PC-3 (cell line): Measurements from ENCODE around the gene TMEM225. TPM values are rescaled to one million over a fixed set of nuclear protein-coding genes. Genes with fewer than 3 reads are reported as not detected.

Experiments
- ATAC-seq: fragments of 200-7000 bp; cut with Tn5 transposase; 2 replicates; pipeline ENCODE4 v1.9.1; 2020; ENCODE audit warnings: mild to moderate bottlenecking, moderate library complexity
- BruUV-seq: library from RNA; stranded (reverse); fragments of 400-500 nt; replicated peaks from 2 replicates; lab custom pipeline; 2021; lab: Mats Ljungman, UMichigan
- CTCF ChIA-PET: fragments of 300-600 bp; sonication (Branson Sonifier 250); formaldehyde crosslinking; loops from one replicate; lab custom pipeline; 2022; ENCODE audit warnings: antibody characterized with exemption; lab: Charles Lee
- POLR2A ChIA-PET: fragments of 300-600 bp; sonication (Branson Sonifier 250); formaldehyde crosslinking; loops from one replicate; lab custom pipeline; 2022; ENCODE audit warnings: antibody characterized with exemption; ENCODE audit not compliant: unreplicated experiment; lab: Charles Lee
- DNase-seq: peaks from one replicate; pipeline ENCODE4 v3.0.0-alpha.2; 2015
- H2AFZ ChIP-seq: fragments of 300-600 bp; sonication (generic); 2 replicates; pipeline ENCODE4 v1.6.0; 2016; ENCODE audit warnings: antibody characterized with exemption, low read length
- H3F3A ChIP-seq: fragments of 300-600 bp; sonication (generic); one replicate; pipeline ENCODE4 v1.6.0; 2017; ENCODE audit warnings: antibody characterized with exemption, low read length, control low read depth, mild to moderate bottlenecking; ENCODE audit not compliant: unreplicated experiment
- H3K27ac ChIP-seq: fragments of 300-600 bp; sonication (generic); 2 replicates; pipeline ENCODE4 v1.5.1; 2016; ENCODE audit warnings: mild to moderate bottlenecking, low read length
- H3K27me3 ChIP-seq: fragments of 300-600 bp; sonication (generic); 2 replicates; pipeline ENCODE4 v1.6.1; 2016; ENCODE audit warnings: low read length, mixed read lengths
- H3K36me3 ChIP-seq: fragments of 300-600 bp; sonication (generic); 2 replicates; pipeline ENCODE4 v1.6.1; 2016; ENCODE audit warnings: low read depth, mixed run types, low read length, mixed read lengths
- H3K4me1 ChIP-seq: fragments of 300-600 bp; sonication (generic); 2 replicates; pipeline ENCODE4 v1.5.1; 2016; ENCODE audit warnings: low read length; ENCODE audit not compliant: insufficient read depth
- H3K4me2 ChIP-seq: fragments of 300-600 bp; sonication (generic); 2 replicates; pipeline ENCODE4 v1.6.0; 2016; ENCODE audit warnings: low read length
- H3K4me3 ChIP-seq: fragments of 300-600 bp; sonication (generic); 2 replicates; pipeline ENCODE4 v1.5.1; 2016; ENCODE audit warnings: mild to moderate bottlenecking, low read length, mixed read lengths
- H3K79me2 ChIP-seq: fragments of 300-600 bp; sonication (generic); 2 replicates; pipeline ENCODE4 v1.6.1; 2017; ENCODE audit warnings: low read length, mixed read lengths
- H3K9ac ChIP-seq: fragments of 300-600 bp; sonication (generic); 2 replicates; pipeline ENCODE4 v1.6.0; 2016; ENCODE audit warnings: mild to moderate bottlenecking, low read length
- H3K9me2 ChIP-seq: fragments of 300-600 bp; sonication (generic); replicated peaks from 2 replicates; pipeline ENCODE4 v1.6.1; 2016; ENCODE audit warnings: mixed run types, low read length, mixed read lengths
- H3K9me3 ChIP-seq: fragments of 300-600 bp; sonication (generic); 2 replicates; pipeline ENCODE4 v1.6.1; 2016; ENCODE audit warnings: low read length, mixed read lengths
- H4K20me1 ChIP-seq: fragments of 300-600 bp; sonication (generic); 2 replicates; pipeline ENCODE4 v1.6.1; 2016; ENCODE audit warnings: low read length, mixed read lengths
- CTCF ChIP-seq: fragments of 300-600 bp; sonication (generic); conservative IDR thresholded peaks from 2 replicates; pipeline ENCODE4 v1.5.1; 2017; ENCODE audit warnings: antibody characterized with exemption, low read depth, mild to moderate bottlenecking, low read length
- EZH2 ChIP-seq: fragments of 300-600 bp; sonication (generic); IDR thresholded peaks from one replicate; pipeline ENCODE4 v1.6.1; 2017; ENCODE audit warnings: antibody characterized with exemption, mild to moderate bottlenecking, low read length; ENCODE audit not compliant: unreplicated experiment
- EZH2phosphoT487 ChIP-seq: fragments of 300-600 bp; sonication (generic); IDR thresholded peaks from 2 replicates; pipeline ENCODE4 v1.6.1; 2018; ENCODE audit warnings: mild to moderate bottlenecking, antibody characterized with exemption, low read length, borderline replicate concordance
- intact Hi-C: fragments of 100-400 bp; cut with micrococcal nuclease; formaldehyde crosslinking; loops from 2 replicates; pipeline ENCODE4 v1.9.0; 2023
- total RNA-seq: library from RNA; depleted of rRNA; stranded (reverse); fragments of >200 nt; gene quantifications from 2 replicates; pipeline ENCODE4 v1.2.3, GENCODE V29; 2014

The TMEM225 gene
- total RNA-seq, 1 experiment from 2014 or later, result not detected

- CTCF ChIA-PET, result no interaction called here
- Histone ChIP-seq H3K79me2 (no peaks in the 10 kb centered on the region), H4K20me1 (no peaks in the 10 kb centered on the region), H3K36me3 (no peaks in the 10 kb centered on the region), H3K27ac (no peak overlapping the region), H3K9ac (no peak overlapping the region), H3K9me2 (no peaks in the 10 kb centered on the region), H3K4me1 (no peaks in the 10 kb centered on the region), H3K9me3 (no peaks in the 10 kb centered on the region), H2AFZ (no peak overlapping the region), H3K4me3 (no peak overlapping the region), H3K27me3 (peaks cover 56% of the 10 kb centered on the region), H3K4me2 (no peak overlapping the region), H3F3A (no peaks in the 10 kb centered on the region)
- ATAC-seq (no peak), DNase-seq (no peak)
- BruUV-seq, result no TSS peak
- POLR2A ChIA-PET, result interaction anchor here (0.6 kb wide), 1 partner anchor 16 kb away, joined by 4 read pairs; no protein-coding TSS in a partner anchor
- no peak for TF ChIP-seq EZH2phosphoT487
- TF ChIP-seq CTCF, result no peak
- TF ChIP-seq EZH2, result no peak
- intact Hi-C loops, result no loop called here
Observed at GRCh38 chr11:123859731-123860130, 25.7 kb downstream of the TMEM225 start.

DNA sequence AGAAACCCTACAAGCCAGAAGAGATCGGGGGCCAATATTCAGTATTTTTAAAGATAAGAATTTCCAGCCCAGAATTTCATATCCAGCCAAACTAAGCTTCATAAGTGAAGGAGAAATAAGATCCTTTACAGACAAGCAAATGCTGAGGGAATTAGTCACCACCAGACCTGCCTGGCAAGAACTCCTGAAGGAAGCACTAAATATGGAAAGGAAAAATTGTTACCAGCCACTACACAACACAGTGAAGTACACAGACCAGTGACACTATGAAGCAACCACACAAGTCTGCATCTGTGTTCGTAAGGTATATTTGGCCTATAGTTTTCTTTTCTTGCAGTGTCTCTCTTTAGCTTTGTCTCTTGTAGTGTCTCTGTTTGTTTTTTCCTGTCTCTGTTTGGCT, 29.0 kb downstream of the TMEM225 start:
- DNase-seq (peak; percentile 32), ATAC-seq (no peak)
- ChIA-PET POLR2A (no interaction called here), CTCF (interaction anchor here (0.7 kb wide), 1 partner anchor 418 kb away, joined by 4 read pairs; no protein-coding TSS in a partner anchor)
- Histone ChIP-seq H3K4me1 (no peaks in the 10 kb centered on the region), H3K9ac (no peak overlapping the region), H3K36me3 (no peaks in the 10 kb centered on the region), H3K4me2 (no peak overlapping the region), H3K27me3 (peaks cover 36% of the 10 kb centered on the region), H3K4me3 (no peak overlapping the region), H3K79me2 (no peaks in the 10 kb centered on the region), H3K9me2 (no peaks in the 10 kb centered on the region), H2AFZ (no peak overlapping the region), H4K20me1 (no peaks in the 10 kb centered on the region), H3F3A (no peaks in the 10 kb centered on the region), H3K27ac (no peak overlapping the region), H3K9me3 (no peaks in the 10 kb centered on the region)
- TF ChIP-seq CTCF, result no peak
- no peak for TF ChIP-seq EZH2phosphoT487
- TF ChIP-seq EZH2, result no peak
- intact Hi-C loops, result no loop called here
- no TSS peak for BruUV-seq

GRCh38 chr11:123853038-123853437, 32.4 kb downstream of the TMEM225 start:
- Histone ChIP-seq H2AFZ (no peak overlapping the region), H3F3A (no peaks in the 10 kb centered on the region), H3K79me2 (no peaks in the 10 kb centered on the region), H3K4me2 (no peak overlapping the region), H3K4me1 (no peaks in the 10 kb centered on the region), H3K4me3 (no peak overlapping the region), H4K20me1 (no peaks in the 10 kb centered on the region), H3K36me3 (no peaks in the 10 kb centered on the region), H3K27ac (no peak overlapping the region), H3K27me3 (peaks cover 21% of the 10 kb centered on the region), H3K9me2 (no peaks in the 10 kb centered on the region), H3K9ac (no peak overlapping the region), H3K9me3 (no peaks in the 10 kb centered on the region)
- DNase-seq (no peak), ATAC-seq (no peak)
- POLR2A ChIA-PET, result no interaction called here
- CTCF ChIA-PET, result no interaction called here
- TF ChIP-seq EZH2phosphoT487 (no peak), CTCF (no peak), EZH2 (no peak)
- intact Hi-C loops, result no loop called here
- no TSS peak for BruUV-seq
